IPS-18c (cell line): ENCODE results near the gene SH2B3.
"Not testable (repeated sequence)": the region's sequence is repeated elsewhere in the genome, so short reads cannot be mapped to it uniquely, and the experiment has no call there.

Experiments used
- H3K4me3 ChIP-seq: 2 replicates; pipeline ENCODE4 v1.7.0; 2013; ENCODE audit warnings: low read depth, mild to moderate bottlenecking, low read length, moderate library complexity; ENCODE audit not compliant: insufficient read depth
- H3K9me3 ChIP-seq: one replicate; pipeline ENCODE4 v1.6.1; 2013; ENCODE audit warnings: mild to moderate bottlenecking, low read length, moderate library complexity; ENCODE audit not compliant: control insufficient read depth, insufficient read depth

Gene SH2B3

GRCh38 chr12:111405859-111406473, at the start of gene SH2B3:
Gene SH2B3 (plus strand): TSS chr12:111405923. CDS start chr12:111418146, 12,223 bp downstream.
- H3K4me3 ChIP-seq: peak within 1 kb of the TSS; percentile 73

GRCh38 chr12:111359231-111359913, 46.4 kb upstream of the SH2B3 start:
- Histone ChIP-seq H3K4me3 (no peak overlapping the region), H3K9me3 (no peaks in the 10 kb centered on the region)

More at GRCh38 chr12:111405859-111406473, at the start of gene SH2B3:
- H3K9me3 ChIP-seq: no peaks in the 10 kb centered on the region

GRCh38 chr12:111359914-111360276, 45.8 kb upstream of the SH2B3 start:
- Histone ChIP-seq H3K9me3 (no peaks in the 10 kb centered on the region), H3K4me3 (no peak overlapping the region)

DNA sequence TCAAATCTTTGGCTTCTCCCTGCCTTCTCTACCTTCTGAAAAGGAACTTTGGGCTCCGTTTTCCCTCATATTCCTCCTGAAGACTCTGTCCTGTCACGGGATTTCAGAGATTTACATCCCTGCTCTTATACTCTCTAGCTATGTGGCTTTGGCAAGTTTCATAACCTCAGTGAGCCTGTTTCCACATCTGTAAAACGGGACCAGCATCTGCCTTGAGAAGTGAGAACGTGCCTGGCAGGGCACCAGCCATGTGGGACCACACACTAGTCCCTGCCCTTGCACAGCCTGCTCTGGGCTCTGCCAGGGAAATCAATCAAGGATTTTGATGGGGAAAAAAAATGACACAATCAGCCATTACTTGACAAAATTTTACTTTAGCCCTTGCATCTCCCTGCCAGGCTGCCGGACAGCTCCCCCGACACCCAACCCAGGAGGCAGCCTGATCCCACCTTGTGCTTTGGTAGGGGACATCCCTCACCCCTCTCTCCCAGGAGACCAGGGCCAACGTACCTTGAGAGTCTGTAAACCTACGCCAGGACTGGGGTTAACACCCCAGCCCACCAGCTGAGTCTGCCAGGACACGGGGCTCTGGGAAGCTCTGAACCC, 45.3 kb upstream of the SH2B3 start:
- Histone ChIP-seq H3K4me3 (no peak overlapping the region), H3K9me3 (no peaks in the 10 kb centered on the region)

GRCh38 chr12:111361073-111361716, 44.5 kb upstream of the SH2B3 start:
- no peaks in the 10 kb centered on the region for H3K9me3 ChIP-seq
- H3K4me3 ChIP-seq: no peak overlapping the region

GRCh38 chr12:111361717-111362576, 43.8 kb upstream of the SH2B3 start:
- Histone ChIP-seq H3K9me3 (no peaks in the 10 kb centered on the region), H3K4me3 (no peak overlapping the region)

DNA sequence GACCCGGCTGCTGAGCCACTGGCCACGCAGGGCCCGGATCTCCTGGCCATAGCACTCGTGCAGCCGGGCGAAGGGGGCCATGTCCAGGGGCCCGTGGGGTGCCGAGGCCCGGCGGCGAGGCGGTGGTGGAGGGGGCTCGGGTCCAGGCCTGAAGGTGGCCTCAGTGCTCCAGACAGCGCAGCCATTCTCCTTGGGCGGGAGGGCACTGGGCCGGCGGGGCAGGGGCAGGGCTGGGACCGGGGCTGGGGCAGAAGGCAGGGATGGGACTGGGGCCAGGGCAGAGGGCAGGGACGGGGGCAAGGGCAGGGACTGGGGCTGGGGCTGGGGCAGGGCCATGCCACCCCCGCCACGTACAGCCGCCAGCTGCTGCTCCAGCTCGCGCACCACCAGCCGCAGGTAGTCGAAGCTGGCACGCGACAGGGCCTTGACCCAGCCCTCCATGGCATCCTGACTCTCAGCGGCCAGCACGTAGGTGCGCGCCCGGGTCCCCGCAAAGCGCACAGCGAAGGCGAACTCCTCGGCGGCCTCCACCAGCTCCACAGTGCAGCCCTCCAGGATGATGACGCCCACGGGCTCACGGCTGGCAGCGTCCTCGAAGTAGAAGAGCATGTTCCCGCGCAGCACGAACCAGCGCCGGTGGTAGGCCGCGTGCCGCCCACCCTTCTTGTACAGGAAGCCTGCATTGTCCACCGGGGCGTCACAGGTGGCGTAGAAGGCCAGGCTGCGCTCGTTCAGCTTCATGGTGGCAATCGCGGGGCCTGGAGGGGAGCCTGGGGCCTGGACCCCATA, 42.8 kb upstream of the SH2B3 start:
- no peak overlapping the region for H3K4me3 ChIP-seq

DNA sequence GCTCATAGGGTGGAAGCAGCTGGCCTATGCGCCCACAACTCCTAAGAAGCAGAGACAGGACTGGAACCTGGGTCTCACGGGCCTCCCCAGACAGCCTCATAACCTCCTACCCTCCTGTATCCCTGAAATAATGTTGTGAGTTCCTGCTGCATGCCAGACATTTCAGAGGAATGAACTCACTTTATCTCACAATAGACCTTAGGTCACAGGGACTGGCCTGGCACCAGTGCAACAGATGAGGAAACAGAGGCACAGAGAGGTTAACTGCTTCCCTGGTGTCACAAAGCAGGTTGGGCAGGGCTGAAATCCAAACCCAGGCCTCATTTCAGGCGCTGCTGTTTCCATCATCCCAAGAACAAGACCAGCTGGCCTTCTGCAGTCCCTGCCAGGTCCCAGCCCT, 42.1 kb upstream of the SH2B3 start:
- Histone ChIP-seq H3K9me3 (no peaks in the 10 kb centered on the region), H3K4me3 (no peak overlapping the region)

More for the DNA sequence above, 42.8 kb upstream of the SH2B3 start:
- no peaks in the 10 kb centered on the region for H3K9me3 ChIP-seq

GRCh38 chr12:111366075-111366474, 39.6 kb upstream of the SH2B3 start:
- Histone ChIP-seq H3K9me3 (no peaks in the 10 kb centered on the region), H3K4me3 (no peak overlapping the region)

GRCh38 chr12:111366583-111366982, 39.1 kb upstream of the SH2B3 start:
- no peaks in the 10 kb centered on the region for H3K9me3 ChIP-seq

GRCh38 chr12:111367661-111368221, 38.0 kb upstream of the SH2B3 start:
- Histone ChIP-seq H3K9me3 (no peaks in the 10 kb centered on the region), H3K4me3 (peak overlapping the region; percentile 75)

More at GRCh38 chr12:111366583-111366982, 39.1 kb upstream of the SH2B3 start:
- no peak overlapping the region for H3K4me3 ChIP-seq

GRCh38 chr12:111368291-111368787, 37.4 kb upstream of the SH2B3 start:
- Histone ChIP-seq H3K9me3 (no peaks in the 10 kb centered on the region), H3K4me3 (peak overlapping the region; percentile 75)

DNA sequence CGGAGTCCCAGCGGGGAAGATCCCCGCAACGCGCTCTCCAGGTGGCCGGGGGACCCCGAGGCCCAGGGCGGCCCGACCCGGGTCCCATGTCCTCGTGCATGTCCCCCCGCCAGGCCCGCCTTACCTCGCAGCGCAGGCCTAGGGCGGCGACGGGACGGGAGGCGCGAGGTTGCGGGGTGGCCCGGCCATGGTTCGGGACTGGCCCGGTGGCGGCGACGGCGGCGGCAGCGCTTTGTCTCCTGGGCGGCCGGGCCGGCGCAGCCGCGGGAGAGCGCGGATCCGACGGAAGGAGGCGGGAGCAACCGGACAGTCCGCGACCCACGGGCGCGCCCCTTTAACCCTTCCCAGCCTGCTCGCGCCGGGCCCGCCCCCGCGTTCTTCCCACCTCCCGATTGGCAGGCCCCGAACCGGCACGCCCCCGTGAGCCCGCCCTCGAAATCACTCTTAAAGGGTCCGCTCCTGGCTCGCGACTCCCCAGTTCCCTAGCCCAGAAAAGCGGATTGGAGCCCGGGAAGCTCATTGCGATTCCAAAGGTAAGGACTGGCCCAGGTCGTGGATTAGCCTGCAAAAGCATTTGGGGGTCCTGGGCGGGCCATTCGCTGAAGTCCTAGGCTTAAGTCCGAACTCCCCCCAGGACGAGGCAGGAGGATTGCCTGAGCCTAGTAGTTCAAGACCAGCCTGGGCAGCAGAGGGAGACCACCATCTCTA, 36.8 kb upstream of the SH2B3 start, which contains the start of gene PHETA1:
Gene PHETA1 (minus strand): TSS at position 308 of the 708 bp plus-strand sequence. CDS start 5,668 bp downstream, outside the sequence.
- H3K9me3 ChIP-seq: no peaks in the 10 kb centered on the region
- H3K4me3 ChIP-seq: peak within 1 kb of the TSS; percentile 75

- peak overlapping the region; percentile 75; the same call in 1 of the 2 replicates for H3K4me3 ChIP-seq
- no peaks in the 10 kb centered on the region for H3K9me3 ChIP-seq
Measured at GRCh38 chr12:111369496-111370220, 36.1 kb upstream of the SH2B3 start.

DNA sequence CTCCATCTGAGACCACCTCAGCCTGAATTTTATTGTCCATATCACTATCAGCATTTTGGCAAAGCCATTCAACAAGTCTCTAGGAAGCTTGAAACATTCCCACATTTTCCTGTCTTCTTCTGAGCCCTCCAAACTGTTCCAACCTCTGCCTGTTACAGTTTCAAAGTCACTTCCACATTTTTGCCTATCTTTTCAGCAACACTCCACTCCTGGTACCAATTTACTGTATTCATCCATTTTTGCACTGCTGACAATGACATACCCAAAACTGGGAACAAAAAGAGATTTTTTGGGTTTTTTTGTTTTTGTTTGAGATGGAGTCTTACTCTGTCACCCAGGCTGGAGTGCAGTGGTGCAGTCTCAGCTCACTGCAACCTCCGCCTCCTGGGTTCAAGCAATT, 32.5 kb upstream of the SH2B3 start:
- H3K4me3 ChIP-seq: not testable (repeated sequence)

More for the DNA sequence above, 32.5 kb upstream of the SH2B3 start:
- not testable (repeated sequence) for H3K9me3 ChIP-seq
